SW 1271 (cell line): ENCODE measurements around the gene PLAAT2.
"Not testable (repeated sequence)": the region's sequence is repeated elsewhere in the genome, so short reads cannot be mapped to it uniquely, and the experiment has no call there.

Experiments
- DNase-seq, 2 experiments: peaks; one replicate each; lab custom pipeline; 2025; lab: John Stamatoyannopoulos, UW

PLAAT2 gene

GRCh38 chr11:63578882-63579281, 15.7 kb upstream of the PLAAT2 start:
- not testable (repeated sequence) for DNase-seq

GRCh38 chr11:63574856-63575602, 11.8 kb upstream of the PLAAT2 start:
- no peak for DNase-seq

- DNase-seq, result no peak
Observed at GRCh38 chr11:63573881-63574855, 11.0 kb upstream of the PLAAT2 start.

- DNase-seq, result no peak
Observed at GRCh38 chr11:63572026-63572688, 9.0 kb upstream of the PLAAT2 start.

DNA sequence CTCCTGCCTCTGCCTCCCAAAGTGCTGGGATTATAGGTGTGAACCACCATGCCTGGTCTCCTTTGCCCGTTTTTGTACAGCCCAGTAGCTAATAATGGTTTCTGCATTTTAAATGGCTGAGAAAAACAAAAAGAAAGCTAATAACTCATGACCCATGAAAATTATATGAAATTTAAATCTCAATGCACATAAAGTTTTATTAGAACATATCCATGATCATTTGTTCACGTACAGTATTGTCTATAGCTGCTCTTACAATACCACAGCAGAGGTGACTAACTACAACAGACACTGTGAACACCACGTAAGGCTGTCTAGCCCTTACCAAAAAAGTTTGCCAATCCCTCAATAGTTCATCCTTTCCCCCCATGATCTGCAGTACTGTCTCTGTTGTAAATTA, 6.4 kb upstream of the PLAAT2 start:
- no peak for DNase-seq

DNA sequence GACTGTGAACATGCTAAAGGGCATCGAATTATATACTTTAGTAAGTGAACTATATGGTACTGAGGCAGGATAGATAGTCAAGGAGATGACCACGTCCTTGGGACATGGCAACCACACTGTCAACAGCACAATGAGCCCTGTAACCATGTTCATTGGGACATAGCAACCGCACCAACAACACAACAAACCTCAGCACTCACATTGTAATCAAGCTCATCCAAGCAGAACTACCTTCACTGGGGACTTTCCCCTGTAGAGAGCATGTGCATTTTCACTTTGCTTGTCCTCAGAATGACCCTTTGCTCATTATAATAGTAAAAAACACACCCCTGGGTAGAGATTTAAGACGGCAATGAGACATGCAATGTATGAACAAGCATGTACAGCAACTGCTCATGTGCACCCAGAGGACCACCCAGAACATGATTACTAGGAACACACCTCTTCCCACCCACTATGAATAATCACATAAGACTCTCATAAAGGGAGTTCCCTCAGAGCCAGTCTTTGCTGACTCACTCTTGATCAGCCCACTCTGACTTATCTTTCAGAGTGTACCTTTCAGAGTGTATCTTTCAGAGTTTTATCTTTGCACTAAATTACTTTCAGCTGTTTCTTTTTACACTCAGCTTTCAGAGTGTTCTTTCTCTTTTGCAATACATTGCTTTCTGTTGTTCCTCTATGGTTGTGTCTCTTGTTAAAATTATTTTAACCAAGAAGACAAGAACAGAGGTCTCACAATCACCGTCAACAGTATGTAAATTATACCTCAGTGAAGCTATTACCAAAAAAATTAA, 4.1 kb upstream of the PLAAT2 start:
- DNase-seq, result peak; percentile 63 to 85

GRCh38 chr11:63564784-63565350, 1.7 kb upstream of the PLAAT2 start:
- no peak for DNase-seq

GRCh38 chr11:63564056-63564774, 1.0 kb upstream of the PLAAT2 start:
- DNase-seq, result no peak

GRCh38 chr11:63560506-63561180, 2.5 kb downstream of the PLAAT2 start:
- no peak for DNase-seq

GRCh38 chr11:63558459-63559157, 4.6 kb downstream of the PLAAT2 start:
- DNase-seq, result no peak

- DNase-seq, result no peak
Observed at GRCh38 chr11:63557570-63557969, 5.6 kb downstream of the PLAAT2 start.

DNA sequence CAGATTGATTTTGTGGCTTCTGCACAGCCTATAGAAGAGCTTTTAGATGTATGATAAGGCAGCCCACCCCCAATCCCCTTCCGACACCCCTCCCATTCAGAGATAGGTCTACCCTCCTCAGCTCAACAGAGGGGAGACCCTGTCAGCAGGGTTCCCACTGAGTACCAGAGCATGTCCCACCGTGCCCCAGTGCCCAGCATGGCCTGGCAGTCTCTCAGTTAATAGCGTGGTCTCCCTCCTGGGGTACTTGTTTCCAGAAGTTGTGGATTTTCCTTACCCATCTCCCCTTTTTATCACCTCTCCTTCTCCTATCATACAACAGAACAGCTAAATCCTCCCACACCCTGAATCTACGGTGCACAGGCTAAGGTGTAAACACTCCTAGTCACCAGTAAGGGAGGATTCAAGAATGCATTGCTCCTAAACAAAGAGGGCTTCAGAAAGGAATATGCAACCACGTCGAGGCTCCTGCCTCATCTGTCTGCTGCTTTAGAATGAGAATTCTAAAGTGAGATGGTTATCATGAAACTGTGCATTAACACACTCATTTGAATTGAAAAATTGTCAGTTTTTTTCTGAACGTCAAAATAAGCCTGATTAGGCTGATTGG, 6.7 kb downstream of the PLAAT2 start:
- DNase-seq, result no peak

GRCh38 chr11:63554877-63555223, 8.3 kb downstream of the PLAAT2 start:
- DNase-seq, result no peak

DNA sequence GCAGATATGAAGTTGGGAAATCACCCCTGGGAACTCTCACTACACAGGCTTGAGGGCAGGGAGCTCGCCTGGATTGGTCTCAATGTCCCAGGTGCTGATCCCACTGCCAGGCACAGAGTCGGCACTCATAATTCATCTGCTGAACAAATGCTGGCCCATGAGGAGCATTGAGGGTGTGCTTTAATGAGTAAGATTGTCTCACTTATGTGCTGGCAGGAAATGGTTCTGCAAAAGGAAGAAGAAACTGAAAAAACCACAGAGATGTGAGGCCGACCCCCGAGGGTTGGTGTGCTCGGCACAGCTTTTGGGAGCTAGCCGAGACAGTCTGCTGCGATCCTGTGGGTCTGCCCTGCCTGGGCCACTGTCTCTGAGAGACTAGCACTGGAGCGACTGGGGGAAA, 9.4 kb downstream of the PLAAT2 start:
- DNase-seq, result no peak

GRCh38 chr11:63552921-63553320, 10.3 kb downstream of the PLAAT2 start:
- DNase-seq, result no peak

DNA sequence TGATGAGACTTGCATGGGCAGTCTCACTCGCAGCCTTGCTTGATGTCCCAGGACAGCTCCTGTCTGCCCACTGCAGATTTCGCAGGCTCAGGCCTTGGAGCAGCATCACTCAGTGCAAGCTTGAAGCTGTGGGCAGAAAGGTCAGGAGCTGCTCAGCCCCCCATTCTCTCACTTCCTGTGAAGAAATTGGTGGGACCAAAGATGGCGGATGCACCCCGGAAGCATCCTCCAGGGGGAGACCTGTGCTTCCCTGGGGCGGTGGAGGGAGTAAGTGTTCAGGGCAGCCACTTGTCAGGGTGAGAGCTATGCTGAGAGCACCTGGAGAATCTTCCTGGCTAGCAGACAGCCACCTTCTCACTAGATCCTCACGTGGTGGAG, 11.3 kb downstream of the PLAAT2 start:
- DNase-seq, result no peak

DNA sequence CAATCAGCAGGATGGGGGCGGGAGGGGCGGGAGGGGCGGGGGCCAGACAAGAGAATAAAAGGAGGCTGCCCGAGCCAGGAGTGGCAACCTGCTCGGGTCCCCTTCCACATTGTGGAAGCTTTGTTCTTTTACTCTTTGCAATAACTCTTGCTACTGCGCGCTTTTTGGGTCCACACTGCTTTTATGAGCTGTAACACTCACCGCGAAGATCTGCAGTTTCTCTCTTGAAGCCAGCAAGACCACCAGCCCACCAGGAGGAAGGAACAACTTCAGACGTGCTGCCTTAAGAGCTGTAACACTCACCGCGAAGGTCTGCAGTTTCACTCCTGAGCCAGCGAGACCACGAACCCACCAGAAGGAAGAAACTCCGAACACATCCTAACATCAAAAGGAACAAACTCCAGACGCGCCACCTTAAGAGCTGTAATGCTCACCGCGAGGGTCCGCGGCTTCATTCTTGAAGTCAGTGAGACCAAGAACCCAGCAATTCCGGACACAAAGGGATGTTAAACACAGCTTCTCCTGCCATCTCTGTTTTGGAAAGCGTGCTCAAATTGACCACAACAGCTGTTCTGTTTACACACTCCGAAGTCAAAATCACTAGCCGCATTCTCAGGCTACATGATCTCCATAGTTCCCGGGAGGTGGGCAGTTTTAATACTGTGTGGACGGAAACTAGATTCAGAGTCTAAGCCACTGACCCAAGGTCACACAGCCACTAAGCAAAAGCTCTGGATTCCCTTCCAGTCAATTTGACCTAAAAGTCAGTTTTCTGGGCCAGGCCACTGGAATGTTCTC, 11.9 kb downstream of the PLAAT2 start:
- DNase-seq, result no peak

GRCh38 chr11:63550156-63550700, 13.0 kb downstream of the PLAAT2 start:
- DNase-seq, result not testable (repeated sequence)
